Memory B cell (primary cell): ENCODE measurements around the gene PLPPR3.
"Not testable (repeated sequence)": the region's sequence is repeated elsewhere in the genome, so short reads cannot be mapped to it uniquely, and the experiment has no call there.

ENCODE experiments used
- ATAC-seq: fragments of 150-1000 bp; cut with Tn5 transposase; 2 replicates; pipeline ENCODE4 v1.10.0; 2021; ENCODE audit warnings: low read depth, mild to moderate bottlenecking, moderate library complexity
- DNase-seq, 2 donors: peaks; one replicate each; pipeline ENCODE4 v3.0.0; 2022; ENCODE audit warnings: low spot score in 2 of 2
- H3K27ac Mint-ChIP-seq: one replicate; pipeline ENCODE4 v1.8.0; 2022; ENCODE audit warnings: mild to moderate bottlenecking, moderate library complexity, mixed read lengths
- H3K27me3 Mint-ChIP-seq: one replicate; pipeline ENCODE4 v1.8.0; 2022; ENCODE audit warnings: mixed read lengths
- H3K36me3 Mint-ChIP-seq: one replicate; pipeline ENCODE4 v1.8.0; 2022; ENCODE audit warnings: mild to moderate bottlenecking, mixed read lengths
- H3K4me1 Mint-ChIP-seq: one replicate; pipeline ENCODE4 v1.8.0; 2022; ENCODE audit warnings: mixed read lengths
- H3K4me3 Mint-ChIP-seq: one replicate; pipeline ENCODE4 v1.8.0; 2022; ENCODE audit warnings: mild to moderate bottlenecking, moderate library complexity, mixed read lengths
- H3K9me3 Mint-ChIP-seq: one replicate; pipeline ENCODE4 v1.8.0; 2022; ENCODE audit warnings: mixed read lengths

The PLPPR3 gene

DNA sequence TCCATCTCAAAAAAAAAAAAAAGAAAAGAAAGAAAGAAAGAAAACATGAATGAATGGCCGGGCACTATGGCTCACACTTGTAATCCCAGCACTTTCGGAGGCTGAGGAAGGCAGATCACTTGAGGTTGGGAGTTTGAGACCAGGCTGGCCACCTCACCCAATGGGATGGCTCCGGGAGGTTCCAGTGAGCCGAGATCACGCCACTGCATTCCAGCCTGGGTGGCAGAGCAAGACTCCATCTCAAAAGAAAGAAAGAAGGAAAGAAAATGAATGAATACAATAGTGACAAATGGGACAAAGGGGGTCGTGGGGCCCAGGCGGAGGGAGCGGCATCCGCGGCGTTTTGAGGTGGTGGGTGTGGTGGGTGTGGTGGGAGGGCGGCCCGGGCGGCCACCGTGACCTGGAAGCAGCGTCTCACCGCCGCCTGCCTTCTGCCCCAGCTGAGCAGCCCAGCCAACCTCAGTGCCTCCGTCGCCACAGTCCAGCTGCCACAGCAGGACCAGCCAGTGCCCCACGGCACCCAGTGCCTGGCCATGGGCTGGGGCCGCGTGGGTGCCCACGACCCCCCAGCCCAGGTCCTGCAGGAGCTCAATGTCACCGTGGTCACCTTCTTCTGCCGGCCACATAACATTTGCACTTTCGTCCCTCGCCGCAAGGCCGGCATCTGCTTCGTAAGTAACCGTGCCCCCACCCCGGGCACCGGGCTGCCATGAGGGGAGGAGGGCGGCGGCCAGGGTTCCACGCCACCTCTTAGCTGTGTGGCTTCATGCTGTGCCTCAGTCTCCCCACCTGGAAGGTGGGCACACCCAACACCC, 24.2 kb upstream of the PLPPR3 start:
- no peak for DNase-seq
- Mint-ChIP-seq H3K36me3 (peaks cover 5% of the 10 kb centered on the region), H3K27ac (no peak overlapping the region), H3K4me1 (peaks cover 7% of the 10 kb centered on the region), H3K4me3 (no peak overlapping the region), H3K9me3 (peaks cover 3% of the 10 kb centered on the region), H3K27me3 (peaks cover 30% of the 10 kb centered on the region)
- no peak for ATAC-seq

- Mint-ChIP-seq H3K27ac (peak overlapping the region; percentile 26), H3K27me3 (peaks cover 27% of the 10 kb centered on the region), H3K4me3 (no peak overlapping the region), H3K4me1 (peaks cover 7% of the 10 kb centered on the region), H3K36me3 (peaks cover 5% of the 10 kb centered on the region), H3K9me3 (peaks cover 3% of the 10 kb centered on the region)
- ATAC-seq (no peak), DNase-seq (no peak)
These were observed 22.8 kb upstream of the PLPPR3 start for GRCh38 chr19:844546-844971.

DNA sequence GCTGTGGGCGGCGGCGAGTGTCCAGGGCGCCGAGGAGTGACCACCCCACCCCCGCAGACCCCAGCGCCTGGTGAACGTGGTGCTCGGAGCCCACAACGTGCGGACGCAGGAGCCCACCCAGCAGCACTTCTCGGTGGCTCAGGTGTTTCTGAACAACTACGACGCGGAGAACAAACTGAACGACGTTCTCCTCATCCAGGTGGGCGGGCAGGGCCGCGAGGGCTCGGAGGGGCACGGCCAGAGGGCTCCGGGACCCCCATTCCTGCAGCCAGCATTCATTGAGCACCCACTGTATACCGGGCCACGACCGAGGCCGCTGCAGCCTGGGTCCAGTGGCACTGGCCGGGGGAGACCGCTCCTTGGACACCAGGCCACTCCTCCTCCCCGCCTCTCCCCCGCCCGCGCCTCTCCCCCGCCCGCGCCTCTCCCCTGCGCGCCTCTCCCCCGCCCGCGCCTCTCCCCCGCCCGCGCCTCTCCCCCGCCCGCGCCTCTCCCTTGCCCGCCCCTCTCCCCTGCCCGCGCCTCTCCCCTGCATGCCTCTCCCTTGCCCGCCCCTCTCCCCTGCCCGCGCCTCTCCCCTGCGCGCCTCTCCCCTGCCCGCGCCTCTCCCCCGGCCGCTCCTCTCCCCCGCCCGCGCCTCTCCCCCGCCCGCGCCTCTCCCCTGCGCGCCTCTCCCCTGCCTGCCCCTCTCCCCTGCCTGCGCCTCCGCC, 22.2 kb upstream of the PLPPR3 start:
- H3K9me3 Mint-ChIP-seq, result peaks cover 3% of the 10 kb centered on the region
- H3K4me3 Mint-ChIP-seq, result no peak overlapping the region
- H3K27me3 Mint-ChIP-seq, result peaks cover 26% of the 10 kb centered on the region
- peaks cover 5% of the 10 kb centered on the region for H3K36me3 Mint-ChIP-seq
- peaks cover 7% of the 10 kb centered on the region for H3K4me1 Mint-ChIP-seq
- DNase-seq, result no peak
- no peak for ATAC-seq
- peak overlapping the region; percentile 26 for H3K27ac Mint-ChIP-seq

DNA sequence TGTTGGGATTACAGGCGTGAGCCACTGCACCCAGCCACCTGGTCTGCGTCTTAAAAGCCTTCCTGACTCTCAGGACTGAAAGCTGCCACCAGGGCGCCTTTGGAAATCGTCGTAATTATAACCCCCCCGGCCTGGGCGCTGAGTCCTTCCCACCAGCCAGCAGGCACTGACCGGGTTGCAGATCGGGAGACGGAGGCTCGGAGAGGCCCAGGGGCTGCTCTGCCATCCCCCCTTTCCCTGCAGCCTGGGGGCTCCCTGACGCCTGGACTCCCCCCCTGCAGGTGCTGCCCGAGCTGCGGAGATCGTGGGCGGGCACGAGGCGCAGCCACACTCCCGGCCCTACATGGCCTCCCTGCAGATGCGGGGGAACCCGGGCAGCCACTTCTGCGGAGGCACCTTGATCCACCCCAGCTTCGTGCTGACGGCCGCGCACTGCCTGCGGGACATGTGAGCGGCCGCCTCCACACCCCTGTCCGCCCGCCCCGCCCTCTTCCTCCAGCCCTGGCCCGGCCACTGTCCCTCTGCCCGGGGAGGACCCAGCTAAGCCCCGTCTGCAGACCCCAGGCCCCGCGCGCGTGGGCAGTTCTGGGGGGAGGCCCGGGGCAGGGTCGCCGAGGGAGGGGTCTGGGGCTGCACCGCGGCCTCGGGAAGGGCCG, 21.6 kb upstream of the PLPPR3 start:
- Mint-ChIP-seq H3K36me3 (peaks cover 5% of the 10 kb centered on the region), H3K4me3 (no peak overlapping the region), H3K9me3 (peaks cover 3% of the 10 kb centered on the region), H3K27me3 (peaks cover 24% of the 10 kb centered on the region), H3K27ac (no peak overlapping the region), H3K4me1 (peaks cover 7% of the 10 kb centered on the region)
- DNase-seq (no peak), ATAC-seq (no peak)

DNA sequence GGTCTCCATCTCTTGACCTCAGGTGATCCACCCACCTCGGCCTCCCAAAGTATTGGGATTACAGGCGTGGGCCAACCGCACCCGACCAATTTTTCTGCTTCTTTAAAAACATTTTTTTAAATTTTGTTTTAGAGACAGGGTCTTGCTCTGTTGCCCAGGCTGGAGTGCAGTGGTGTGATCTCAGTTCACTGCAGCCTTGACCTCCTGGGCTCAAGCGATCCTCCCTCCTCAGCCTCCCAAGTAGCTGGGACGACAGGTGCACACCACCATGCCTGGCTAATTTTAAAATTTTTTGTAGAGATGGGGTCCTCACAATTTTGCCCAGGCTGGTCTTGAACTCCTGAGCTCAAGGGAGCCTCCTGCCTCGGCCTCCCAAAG, 21.0 kb upstream of the PLPPR3 start:
- not testable (repeated sequence) for H3K27ac Mint-ChIP-seq, ATAC-seq, H3K36me3 Mint-ChIP-seq, H3K4me3 Mint-ChIP-seq, H3K9me3 Mint-ChIP-seq, H3K4me1 Mint-ChIP-seq, DNase-seq
- peaks cover 23% of the 10 kb centered on the region for H3K27me3 Mint-ChIP-seq

GRCh38 chr19:840519-841206, 18.9 kb upstream of the PLPPR3 start, which contains the start of gene PRTN3:
Gene PRTN3 (plus strand): TSS chr19:840999. CDS start chr19:841009, 10 bp downstream.
- Mint-ChIP-seq H3K4me1 (peaks cover 11% of the 10 kb centered on the region), H3K4me3 (no peak within 1 kb of the TSS), H3K27ac (peak within 1 kb of the TSS; percentile 86), H3K27me3 (peaks cover 22% of the 10 kb centered on the region), H3K36me3 (peaks cover 5% of the 10 kb centered on the region), H3K9me3 (peaks cover 3% of the 10 kb centered on the region)
- ATAC-seq (no peak), DNase-seq (no peak)

- DNase-seq (no peak), ATAC-seq (no peak)
- Mint-ChIP-seq H3K4me3 (no peak overlapping the region), H3K4me1 (peaks cover 4% of the 10 kb centered on the region), H3K36me3 (no peaks in the 10 kb centered on the region), H3K9me3 (no peaks in the 10 kb centered on the region), H3K27me3 (peaks cover 18% of the 10 kb centered on the region), H3K27ac (no peak overlapping the region)
These were observed 13.6 kb upstream of the PLPPR3 start for GRCh38 chr19:835210-835810.

GRCh38 chr19:834216-834615, 12.5 kb upstream of the PLPPR3 start:
- H3K4me3 Mint-ChIP-seq, result no peak overlapping the region
- no peaks in the 10 kb centered on the region for H3K9me3 Mint-ChIP-seq
- peaks cover 22% of the 10 kb centered on the region for H3K27me3 Mint-ChIP-seq
- H3K4me1 Mint-ChIP-seq, result peaks cover 4% of the 10 kb centered on the region
- no peak for DNase-seq
- no peak for ATAC-seq
- no peaks in the 10 kb centered on the region for H3K36me3 Mint-ChIP-seq
- no peak overlapping the region for H3K27ac Mint-ChIP-seq

DNA sequence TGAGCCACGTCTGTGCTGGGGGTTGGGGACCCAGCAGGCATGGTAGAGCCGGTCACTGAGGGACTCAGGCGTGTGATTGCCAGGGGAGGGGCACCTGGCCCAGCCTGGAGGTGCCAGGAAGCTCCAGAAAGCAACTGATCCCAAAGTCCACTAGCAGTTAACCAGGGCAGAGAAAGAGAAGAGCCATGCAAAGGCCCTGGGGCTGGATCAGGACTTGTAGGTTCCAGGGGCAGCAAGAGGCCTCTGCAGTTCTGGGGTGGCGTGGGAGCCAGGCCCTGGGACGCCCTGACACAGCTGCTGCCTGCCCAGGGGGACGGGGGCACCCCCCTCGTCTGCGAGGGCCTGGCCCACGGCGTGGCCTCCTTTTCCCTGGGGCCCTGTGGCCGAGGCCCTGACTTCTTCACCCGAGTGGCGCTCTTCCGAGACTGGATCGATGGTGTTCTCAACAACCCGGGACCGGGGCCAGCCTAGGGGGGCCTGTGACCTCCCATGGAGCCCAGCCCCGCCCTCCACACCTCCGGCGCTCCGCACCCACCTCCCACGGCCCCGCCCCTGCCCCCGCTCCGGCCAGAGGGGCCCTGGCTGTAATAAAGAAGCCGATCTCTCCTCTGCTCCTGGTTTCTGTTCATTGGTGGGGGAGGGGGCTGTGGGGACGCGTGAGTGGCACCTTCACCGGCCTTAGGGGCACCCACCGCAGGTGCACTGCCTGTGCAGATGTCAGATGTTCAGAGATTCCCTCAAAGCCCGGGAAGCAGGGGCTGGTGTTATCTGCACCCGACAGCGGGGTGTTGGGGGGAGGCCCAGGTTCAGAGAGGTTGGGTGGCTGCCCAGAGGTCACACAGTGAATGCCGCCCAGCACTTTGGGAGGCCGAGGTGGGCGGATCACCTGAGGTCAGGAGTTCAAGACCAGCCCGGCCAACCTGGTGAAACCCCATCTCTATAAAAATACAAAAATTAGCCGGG, 9.9 kb upstream of the PLPPR3 start:
- no peak overlapping the region for H3K4me3 Mint-ChIP-seq
- no peaks in the 10 kb centered on the region for H3K9me3 Mint-ChIP-seq
- peaks cover 4% of the 10 kb centered on the region for H3K4me1 Mint-ChIP-seq
- DNase-seq, result no peak
- H3K27ac Mint-ChIP-seq, result no peak overlapping the region
- no peak for ATAC-seq
- peaks cover 2% of the 10 kb centered on the region for H3K36me3 Mint-ChIP-seq
- peaks cover 27% of the 10 kb centered on the region for H3K27me3 Mint-ChIP-seq

- Mint-ChIP-seq H3K27me3 (peaks cover 24% of the 10 kb centered on the region), H3K4me3 (no peak overlapping the region), H3K36me3 (peaks cover 2% of the 10 kb centered on the region), H3K4me1 (no peaks in the 10 kb centered on the region), H3K27ac (no peak overlapping the region), H3K9me3 (no peaks in the 10 kb centered on the region)
- ATAC-seq (no peak), DNase-seq (no peak)
These were observed 7.5 kb upstream of the PLPPR3 start for GRCh38 chr19:829129-829758.

GRCh38 chr19:827710-828321, 6.1 kb upstream of the PLPPR3 start, which contains the start of gene AZU1:
Gene AZU1 (plus strand): TSS chr19:827837. CDS start chr19:827847, 10 bp downstream.
- no peak for ATAC-seq
- peaks cover 30% of the 10 kb centered on the region for H3K27me3 Mint-ChIP-seq
- no peak within 1 kb of the TSS for H3K4me3 Mint-ChIP-seq

GRCh38 chr19:827314-827709, 5.6 kb upstream of the PLPPR3 start:
- Mint-ChIP-seq H3K4me1 (no peaks in the 10 kb centered on the region), H3K4me3 (no peak overlapping the region), H3K36me3 (peaks cover 2% of the 10 kb centered on the region), H3K9me3 (no peaks in the 10 kb centered on the region), H3K27ac (no peak overlapping the region), H3K27me3 (peaks cover 31% of the 10 kb centered on the region)
- ATAC-seq (no peak), DNase-seq (no peak)

More at GRCh38 chr19:827710-828321, 6.1 kb upstream of the PLPPR3 start, which contains the start of gene AZU1:
- no peaks in the 10 kb centered on the region for H3K9me3 Mint-ChIP-seq
- H3K36me3 Mint-ChIP-seq, result peaks cover 2% of the 10 kb centered on the region
- DNase-seq, result no peak
- H3K27ac Mint-ChIP-seq, result no peak within 1 kb of the TSS
- no peaks in the 10 kb centered on the region for H3K4me1 Mint-ChIP-seq
